ENCODE data around the gene DNMT3L.
"Not testable (repeated sequence)": the region's sequence is repeated elsewhere in the genome, so short reads cannot be mapped to it uniquely, and the experiment has no call there.

DNMT3L gene

DNA sequence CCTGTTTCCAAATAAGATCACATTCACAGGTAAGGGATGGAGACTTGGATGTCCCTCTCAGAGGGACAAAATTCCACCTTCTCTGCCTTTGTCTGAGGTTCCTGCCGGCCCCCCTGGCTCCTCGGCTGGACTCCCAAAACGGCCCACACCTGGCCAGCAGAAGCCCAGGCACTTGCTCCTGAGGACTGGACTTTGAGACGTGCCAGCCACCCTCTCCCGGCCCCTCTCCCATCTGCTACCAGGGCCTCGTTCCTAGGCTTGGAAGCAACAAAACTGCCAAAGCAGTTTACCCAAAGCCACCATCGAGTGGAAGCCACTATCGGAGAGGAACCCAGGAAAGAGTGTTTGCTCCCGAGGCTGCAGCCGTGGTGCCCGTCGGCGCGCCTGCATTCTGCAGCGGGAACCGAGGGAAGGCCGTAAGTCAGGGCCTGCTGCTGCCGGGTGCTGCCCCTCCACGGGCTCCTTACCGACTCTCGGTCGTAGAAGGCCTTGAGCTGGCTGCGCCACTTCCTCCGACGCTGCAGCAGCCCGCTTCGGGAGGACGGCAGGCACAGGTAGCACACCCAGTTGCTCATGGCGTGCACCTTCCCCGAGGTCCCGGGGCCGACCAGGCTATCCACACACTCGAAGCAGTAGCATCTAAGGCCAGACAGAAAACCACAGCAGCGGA, 3.5 kb downstream of the DNMT3L start:
- TF ChIP-seq, protein P1, sequence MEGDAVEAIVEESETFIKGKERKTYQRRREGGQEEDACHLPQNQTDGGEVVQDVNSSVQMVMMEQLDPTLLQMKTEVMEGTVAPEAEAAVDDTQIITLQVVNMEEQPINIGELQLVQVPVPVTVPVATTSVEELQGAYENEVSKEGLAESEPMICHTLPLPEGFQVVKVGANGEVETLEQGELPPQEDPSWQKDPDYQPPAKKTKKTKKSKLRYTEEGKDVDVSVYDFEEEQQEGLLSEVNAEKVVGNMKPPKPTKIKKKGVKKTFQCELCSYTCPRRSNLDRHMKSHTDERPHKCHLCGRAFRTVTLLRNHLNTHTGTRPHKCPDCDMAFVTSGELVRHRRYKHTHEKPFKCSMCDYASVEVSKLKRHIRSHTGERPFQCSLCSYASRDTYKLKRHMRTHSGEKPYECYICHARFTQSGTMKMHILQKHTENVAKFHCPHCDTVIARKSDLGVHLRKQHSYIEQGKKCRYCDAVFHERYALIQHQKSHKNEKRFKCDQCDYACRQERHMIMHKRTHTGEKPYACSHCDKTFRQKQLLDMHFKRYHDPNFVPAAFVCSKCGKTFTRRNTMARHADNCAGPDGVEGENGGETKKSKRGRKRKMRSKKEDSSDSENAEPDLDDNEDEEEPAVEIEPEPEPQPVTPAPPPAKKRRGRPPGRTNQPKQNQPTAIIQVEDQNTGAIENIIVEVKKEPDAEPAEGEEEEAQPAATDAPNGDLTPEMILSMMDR (IDR thresholded peaks at IDR 0.05; ENCODE audit: control insufficient read depth, extremely low read depth, insufficient read depth): no peak
- no peak for DNase-seq (ENCODE audit: low read depth)

DNA sequence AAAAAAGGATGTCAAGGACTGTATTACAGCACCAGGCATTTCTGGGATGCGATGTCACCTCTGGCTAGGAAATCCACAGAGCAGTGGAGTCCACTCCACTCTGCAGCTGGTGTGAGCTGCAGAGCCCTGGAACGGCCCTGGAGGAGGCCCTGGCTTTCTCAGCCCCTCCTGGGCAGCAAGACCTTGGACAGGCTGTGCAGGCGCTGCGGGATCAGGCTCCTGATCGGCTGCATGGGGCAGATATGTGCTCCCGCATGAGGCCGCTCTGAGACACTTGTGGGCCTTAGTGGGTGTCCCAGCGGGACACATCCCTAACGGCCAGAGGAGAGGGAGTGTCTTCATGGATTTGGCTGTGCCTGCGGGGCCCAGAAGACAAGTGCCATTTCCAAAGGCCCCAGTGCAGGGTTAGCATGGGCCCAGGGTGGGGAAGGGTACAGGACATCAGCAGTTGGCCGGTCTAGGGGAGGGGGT, 6.2 kb downstream of the DNMT3L start:
- no peak overlapping the region for H3K4me3 ChIP-seq (ENCODE audit: low read depth, low read length)
- TF ChIP-seq, protein P1 (IDR thresholded peaks at IDR 0.05; ENCODE audit: control insufficient read depth, extremely low read depth, insufficient read depth): no peak
- DNase-seq (ENCODE audit: low read depth): no peak

More for the DNA sequence above, 3.5 kb downstream of the DNMT3L start:
- no peak overlapping the region for H3K4me3 ChIP-seq (ENCODE audit: low read depth, low read length)

DNA sequence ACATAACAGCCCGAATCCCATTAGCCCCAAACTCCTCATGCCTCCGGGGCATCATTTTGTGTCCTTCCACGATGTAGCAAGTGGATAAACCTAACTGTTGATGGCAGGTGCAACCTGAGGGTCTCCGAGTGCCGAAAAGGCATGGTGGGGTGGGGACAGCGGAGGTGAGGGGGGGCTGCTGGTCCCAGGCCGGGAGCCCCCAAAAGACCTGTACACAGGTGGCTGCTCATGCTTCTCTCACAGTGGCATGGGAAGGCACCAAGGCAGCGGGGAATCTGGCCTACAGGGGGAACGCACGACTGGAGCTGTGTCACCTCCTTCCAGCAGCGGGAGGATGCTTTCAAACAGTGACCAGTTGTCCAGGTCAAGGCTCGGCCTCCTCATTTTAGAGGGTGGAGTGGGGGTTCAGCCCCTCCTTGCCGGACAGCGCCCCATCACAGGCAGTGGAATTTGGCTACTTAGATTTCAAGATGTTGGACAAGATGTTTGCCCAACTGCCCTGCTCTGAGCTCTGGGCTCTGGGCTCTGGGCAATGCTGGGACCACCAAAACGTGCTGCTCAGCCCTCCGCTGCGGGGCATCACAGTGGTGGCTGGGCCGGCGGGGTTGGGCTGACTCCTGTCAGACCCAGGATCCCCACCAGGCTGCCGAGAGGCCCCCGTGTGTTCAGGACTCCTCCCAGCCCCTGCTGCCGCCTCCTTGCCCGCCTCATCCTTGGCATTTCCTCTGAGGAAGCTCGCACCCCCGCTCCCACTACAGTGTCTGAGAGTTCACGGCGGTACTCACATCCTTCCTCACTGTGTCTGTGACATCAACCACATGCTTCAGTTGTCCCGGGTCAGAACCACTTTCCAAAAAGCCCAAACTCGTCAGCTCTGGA, 7.6 kb downstream of the DNMT3L start:
- no peak for DNase-seq (ENCODE audit: low read depth)
- H3K4me3 ChIP-seq (ENCODE audit: low read depth, low read length): no peak overlapping the region
- TF ChIP-seq, protein P1 (IDR thresholded peaks at IDR 0.05; ENCODE audit: control insufficient read depth, extremely low read depth, insufficient read depth): no peak

DNA sequence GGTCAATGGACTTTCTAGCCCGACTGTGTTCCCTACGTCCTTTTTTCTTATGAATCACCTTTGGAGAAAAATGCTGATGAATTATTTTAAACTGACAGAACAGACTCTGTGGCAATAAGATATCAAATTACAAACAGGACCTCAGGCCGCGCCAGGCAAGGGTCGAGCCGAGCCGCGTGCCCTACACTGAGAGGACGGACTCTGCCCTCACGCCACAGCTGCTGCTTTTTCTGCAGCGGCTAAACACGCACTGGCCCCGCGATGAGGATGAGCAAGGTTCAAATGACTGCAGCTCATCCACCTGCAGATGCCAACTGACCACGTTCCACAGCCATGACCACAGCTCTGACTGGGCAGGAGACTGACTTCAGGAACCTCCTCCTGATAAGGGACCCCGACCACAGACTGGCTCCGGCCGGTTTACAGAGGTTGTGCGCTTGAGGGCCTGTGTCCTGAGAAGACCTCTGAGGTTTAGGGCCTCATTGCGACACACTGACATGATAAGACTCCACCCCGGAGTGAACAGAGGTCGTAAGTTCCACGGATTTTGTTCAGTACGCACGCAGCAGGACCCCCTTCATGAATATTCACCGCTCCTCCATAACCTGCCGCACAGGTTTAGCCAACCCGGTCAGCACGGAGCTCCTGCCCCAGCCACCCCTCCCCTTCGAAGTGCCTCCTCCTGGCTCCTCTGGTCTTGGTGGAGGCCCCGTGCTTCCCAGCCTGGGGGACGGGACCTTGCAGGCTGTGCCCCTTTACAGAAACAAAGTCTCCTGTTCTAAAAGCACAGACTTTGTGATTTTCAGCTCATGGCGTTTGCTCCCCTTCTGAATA, 12.3 kb downstream of the DNMT3L start:
- not testable (repeated sequence) for DNase-seq (ENCODE audit: low read depth); H3K4me3 ChIP-seq (ENCODE audit: low read depth, low read length)

DNA sequence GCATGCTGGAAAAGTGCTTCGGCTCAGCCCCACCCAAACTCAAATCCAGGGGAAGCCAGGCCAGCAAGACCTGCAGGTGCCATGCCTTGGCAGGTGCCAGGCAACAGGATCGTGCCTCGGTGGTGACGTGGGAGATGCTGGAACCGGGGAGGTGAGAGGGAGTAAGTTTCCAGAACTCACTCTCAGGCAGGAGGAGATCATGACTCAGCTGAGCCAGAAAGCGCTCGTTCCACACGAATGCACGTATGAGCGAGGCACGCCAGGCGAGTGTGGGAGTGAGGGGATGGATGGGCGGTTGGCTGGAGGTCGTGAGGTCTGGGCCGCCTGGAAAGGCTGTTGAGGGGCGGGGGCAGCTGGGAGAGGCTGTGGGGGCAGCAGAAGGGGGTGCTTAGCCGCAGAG, 13.8 kb downstream of the DNMT3L start:
- DNase-seq (ENCODE audit: low read depth); H3K4me3 ChIP-seq (ENCODE audit: low read depth, low read length): not testable (repeated sequence)

DNA sequence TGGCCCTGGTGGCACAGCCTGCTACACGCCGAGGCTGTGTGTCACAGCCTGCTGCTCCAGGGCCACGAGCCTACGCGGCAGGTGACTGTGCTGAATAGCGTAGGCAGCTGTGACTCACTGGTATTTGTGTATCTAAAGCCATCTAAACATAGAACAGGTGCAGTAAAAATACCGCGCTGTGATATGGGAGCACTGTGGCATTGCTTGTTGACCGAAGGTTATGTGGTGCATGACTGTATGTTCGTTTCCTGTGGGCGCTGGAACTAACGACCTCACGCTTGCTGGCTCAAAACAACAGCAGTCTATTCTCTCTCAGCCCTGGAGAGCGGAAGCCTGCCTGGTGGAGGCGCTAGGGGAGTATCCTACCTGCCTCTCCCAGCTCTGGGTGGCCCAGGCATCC, 17.7 kb downstream of the DNMT3L start:
- DNase-seq (ENCODE audit: low read depth); H3K4me3 ChIP-seq (ENCODE audit: low read depth, low read length): not testable (repeated sequence)

DNA sequence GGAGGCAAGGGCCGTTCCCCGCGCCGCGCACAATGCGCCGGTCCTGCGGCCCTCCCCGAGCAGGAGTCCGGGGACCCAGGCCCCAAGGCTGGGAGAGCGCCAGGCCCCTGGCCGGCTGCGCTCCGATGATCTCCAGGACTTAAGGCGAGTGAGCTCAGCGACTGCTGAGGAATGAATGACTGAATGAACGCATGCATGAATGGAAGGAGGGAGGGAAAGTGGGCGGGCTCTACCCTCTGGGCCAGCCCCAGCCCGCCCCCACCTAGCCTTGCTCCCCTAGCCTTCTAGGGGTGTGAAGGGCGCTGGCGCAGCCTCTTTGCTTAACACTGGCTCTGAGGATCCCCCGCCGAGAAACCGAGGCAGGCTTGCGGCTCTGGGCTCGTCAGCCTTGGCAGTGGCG, 20.4 kb downstream of the DNMT3L start:
- DNase-seq (ENCODE audit: low read depth); H3K4me3 ChIP-seq (ENCODE audit: low read depth, low read length): not testable (repeated sequence)

DNA sequence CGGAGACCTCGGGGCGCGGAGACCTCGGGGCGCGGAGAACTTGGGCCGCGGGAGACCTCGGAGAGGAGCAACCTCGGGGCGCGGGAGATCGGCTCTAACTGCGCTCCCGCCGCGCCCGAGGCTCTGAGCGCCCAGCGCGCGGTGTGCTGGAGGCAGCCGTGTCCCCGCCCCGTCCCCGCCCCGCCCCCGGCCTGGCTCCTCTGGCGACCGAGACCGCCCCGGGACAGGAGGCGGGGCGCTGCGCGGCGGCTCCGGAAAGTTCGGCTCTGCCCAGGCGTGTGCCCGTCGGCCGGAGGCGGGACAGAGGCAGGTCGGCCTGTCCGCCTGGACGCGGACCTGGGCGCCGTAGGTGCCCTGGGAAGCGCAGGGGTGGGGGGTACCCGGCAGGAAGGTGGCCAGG, 20.9 kb downstream of the DNMT3L start, which contains the start of gene ICOSLG:
ICOSLG (minus strand) TSS at position 102 of the 400 bp plus-strand sequence. CDS start 126 bp downstream, outside the sequence.
- not testable (repeated sequence) for DNase-seq (ENCODE audit: low read depth); H3K4me3 ChIP-seq (ENCODE audit: low read depth, low read length)

DNA sequence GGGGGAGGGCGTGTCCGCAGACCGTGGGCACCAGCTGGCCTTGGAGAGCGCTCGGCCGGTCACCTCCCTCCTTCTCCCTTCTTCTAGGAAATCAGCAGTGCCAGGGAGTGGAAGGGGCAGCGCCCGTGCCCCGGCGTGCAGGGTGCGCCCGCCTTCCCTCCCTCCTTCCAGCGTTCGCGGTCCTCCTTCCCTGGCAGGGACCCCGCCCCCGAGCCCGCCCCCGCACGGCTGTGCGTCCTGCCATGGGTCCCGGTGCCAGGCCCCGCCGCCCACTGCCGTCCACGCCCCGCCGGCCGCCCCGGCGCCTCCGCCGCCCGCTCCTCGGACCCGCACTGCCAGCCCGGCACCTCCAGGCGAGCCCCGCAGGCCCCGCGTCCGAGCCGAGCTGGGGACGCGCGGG, 21.3 kb downstream of the DNMT3L start:
- not testable (repeated sequence) for DNase-seq (ENCODE audit: low read depth); H3K4me3 ChIP-seq (ENCODE audit: low read depth, low read length)

DNA sequence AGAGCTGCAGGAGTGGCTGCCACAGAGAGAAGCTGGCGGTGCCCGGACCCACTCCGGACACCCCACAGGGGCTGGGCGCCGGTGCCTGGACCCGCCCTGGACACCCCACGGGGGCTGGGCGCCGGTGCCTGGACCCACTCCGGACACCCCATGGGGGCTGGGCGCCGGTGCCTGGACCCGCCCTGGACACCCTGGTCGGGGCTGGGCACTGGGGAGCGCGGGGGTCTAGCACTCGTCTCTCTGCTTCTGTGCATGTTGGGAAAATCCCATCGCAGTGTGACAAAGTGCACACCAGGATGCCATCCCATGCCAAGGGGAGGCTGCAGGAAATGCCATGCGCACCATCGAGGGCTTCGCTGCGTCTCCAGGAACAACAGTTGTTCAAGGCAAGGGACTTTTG, 32.1 kb downstream of the DNMT3L start:
- H3K4me3 ChIP-seq (ENCODE audit: low read depth, low read length); DNase-seq (ENCODE audit: low read depth): not testable (repeated sequence)

DNA sequence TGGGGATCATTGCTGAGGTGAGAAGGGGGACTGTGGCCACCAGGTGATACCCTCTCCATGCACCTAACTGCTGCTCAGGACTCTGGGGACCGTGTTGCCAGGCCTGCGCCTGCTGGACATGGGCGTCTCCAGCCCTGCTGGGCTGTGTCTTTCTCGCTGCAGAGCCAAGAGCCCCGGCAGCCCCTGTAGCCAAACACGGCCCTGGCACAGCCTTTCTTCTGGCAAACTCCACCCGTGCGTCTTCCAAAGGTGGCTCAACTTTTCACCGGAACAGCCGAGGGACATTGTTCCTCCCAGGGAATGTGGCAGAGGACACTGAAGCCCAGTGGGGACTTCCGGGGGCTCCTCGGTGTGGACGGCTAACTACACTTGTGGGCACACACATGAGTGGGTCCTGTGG, 33.6 kb downstream of the DNMT3L start:
- H3K4me3 ChIP-seq (ENCODE audit: low read depth, low read length); DNase-seq (ENCODE audit: low read depth): not testable (repeated sequence)

DNA sequence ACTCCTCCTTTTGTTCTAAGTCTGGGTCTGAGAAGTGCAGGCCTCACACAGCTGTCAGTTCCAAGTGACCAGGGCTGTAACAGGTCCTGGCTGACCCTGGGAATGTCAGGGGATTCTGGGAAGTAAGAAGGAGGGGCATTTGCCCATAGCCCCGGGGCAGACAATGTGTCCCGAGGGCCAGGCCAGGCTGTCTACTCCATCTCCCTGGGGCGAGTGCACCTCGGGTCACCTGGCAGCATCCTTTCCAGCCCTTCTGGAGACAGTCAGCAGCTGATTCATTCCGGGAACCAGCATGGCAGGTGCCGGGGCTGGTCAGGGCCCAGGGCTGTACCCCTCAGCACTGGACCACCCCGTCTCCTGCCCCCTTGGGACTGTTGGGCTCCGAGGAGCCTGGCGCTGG, 34.1 kb downstream of the DNMT3L start:
- DNase-seq (ENCODE audit: low read depth); H3K4me3 ChIP-seq (ENCODE audit: low read depth, low read length): not testable (repeated sequence)

DNA sequence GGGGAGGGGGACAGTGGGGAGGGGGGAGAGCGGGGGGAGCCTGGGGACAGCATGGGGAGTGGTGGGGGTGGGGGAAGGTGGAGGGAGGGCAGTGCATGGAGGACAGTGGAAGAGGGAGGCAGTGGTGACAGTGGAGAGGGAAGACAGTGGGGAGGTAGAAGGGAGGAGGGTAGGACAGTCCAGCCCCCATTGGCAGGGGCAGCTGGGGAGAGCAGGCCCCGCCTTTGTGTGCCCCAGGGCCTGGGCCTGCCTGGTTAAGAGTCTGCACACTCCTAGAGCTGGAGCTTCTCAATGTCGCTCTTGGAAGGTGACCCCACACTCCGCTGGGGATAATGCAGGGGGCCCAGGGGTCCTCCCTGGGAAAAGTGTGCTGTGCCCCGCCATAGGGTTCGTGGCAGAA, 36.1 kb downstream of the DNMT3L start:
- not testable (repeated sequence) for DNase-seq (ENCODE audit: low read depth); H3K4me3 ChIP-seq (ENCODE audit: low read depth, low read length)

DNA sequence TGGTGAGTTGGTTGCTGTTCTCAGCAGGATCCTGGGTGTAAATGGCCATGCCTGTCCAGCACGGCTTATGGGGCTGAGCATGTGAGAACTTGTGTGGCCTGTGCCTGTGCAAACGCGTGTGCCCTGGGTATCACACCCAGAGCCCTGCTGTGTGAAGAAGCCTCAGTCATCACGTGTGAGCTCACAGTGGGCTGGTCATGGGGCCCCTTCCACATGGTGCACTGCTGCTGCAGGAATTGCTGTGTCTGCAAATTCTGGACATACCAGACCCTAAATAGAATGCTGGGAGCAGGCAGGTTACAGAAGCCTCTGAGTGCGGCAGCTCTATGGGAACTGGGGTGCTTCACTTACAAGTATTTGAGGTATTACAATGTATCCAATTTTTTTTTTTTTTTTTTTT, 38.4 kb downstream of the DNMT3L start:
- H3K4me3 ChIP-seq (ENCODE audit: low read depth, low read length); DNase-seq (ENCODE audit: low read depth): not testable (repeated sequence)

DNA sequence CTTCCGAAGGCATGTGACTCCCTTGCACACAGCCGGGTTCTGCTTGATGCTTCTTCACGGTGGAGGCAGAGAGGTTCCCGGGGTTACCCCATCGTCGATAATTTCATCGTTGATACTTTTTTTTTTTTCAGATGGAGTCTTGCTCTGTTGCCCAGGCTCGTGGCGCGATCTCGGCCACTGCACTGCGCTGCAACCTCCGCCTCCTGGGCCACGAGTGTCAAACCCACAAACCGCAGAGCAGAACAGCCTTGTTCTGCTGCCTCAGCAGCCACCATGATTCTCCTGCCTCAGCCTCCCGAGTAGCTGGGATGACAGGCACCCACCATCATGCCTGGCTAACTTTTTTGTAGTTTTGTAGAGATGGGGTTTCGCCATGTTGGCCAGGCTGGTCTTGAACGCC, 41.0 kb downstream of the DNMT3L start:
- DNase-seq (ENCODE audit: low read depth); H3K4me3 ChIP-seq (ENCODE audit: low read depth, low read length): not testable (repeated sequence)

Measured in LNCaP clone FGC (cell line).